HCT116 (cell line): ENCODE data around the gene GABBR1. TPM values are rescaled to one million over a fixed set of nuclear protein-coding genes. Genes with fewer than 3 reads are reported as not detected.

Experiments used
- ATAC-seq: fragments of 200-7000 bp; cut with Tn5 transposase; 2 replicates; pipeline ENCODE4 v1.9.1; 2020; ENCODE audit warnings: mild to moderate bottlenecking, moderate library complexity
- BruUV-seq: library from RNA; stranded (reverse); fragments of 400-500 nt; replicated peaks from 2 replicates; lab custom pipeline; 2021; lab: Mats Ljungman, UMichigan
- CTCF ChIA-PET: fragments of 300-600 bp; sonication (Branson Sonifier 250); formaldehyde crosslinking; loops from one replicate; lab custom pipeline; 2021; ENCODE audit warnings: antibody characterized with exemption; lab: Charles Lee
- POLR2A ChIA-PET: fragments of 300-600, 350-600 bp; sonication (Branson Sonifier 250); formaldehyde crosslinking; loops from one replicate; lab custom pipeline; 2021; ENCODE audit warnings: antibody characterized with exemption; lab: Charles Lee
- RAD21 ChIA-PET, 2 experiments: fragments of 300-600 bp; sonication (Branson Sonifier 250); formaldehyde crosslinking; loops; one replicate each; lab custom pipeline; 2023; ENCODE audit warnings: low total read pairs in 2 of 2; ENCODE audit not compliant: uncharacterized antibody in 2 of 2, unreplicated experiment in 2 of 2, low non-redundant PET in 1 of 2; lab: Charles Lee
- DNase-seq: peaks from one replicate; pipeline ENCODE4 v3.0.0-alpha.2; 2010; ENCODE audit warnings: low read depth, low spot score
- H2AFZ ChIP-seq: fragments of 200-600 bp; shearing (Covaris generic), sonication (generic); 2 replicates; pipeline ENCODE4 v1.6.1; 2017; ENCODE audit warnings: low read depth, mixed run types, mixed read lengths, antibody characterized with exemption, low read length; ENCODE audit not compliant: poor library complexity, severe bottlenecking
- H3K27ac ChIP-seq: 2 replicates; pipeline ENCODE4 v1.5.1; 2012; ENCODE audit warnings: low read depth, low read length
- H3K27me3 ChIP-seq: fragments of 200-600 bp; sonication (generic); 2 replicates; pipeline ENCODE4 v1.6.1; 2016; ENCODE audit warnings: mixed run types, low read length, mixed read lengths; ENCODE audit not compliant: insufficient read depth
- H3K36me3 ChIP-seq, 2 experiments: fragments of 200-500 bp in 1 of 2; fragments of 200-600 bp in 1 of 2; sonication (Bioruptor generic) in 1 of 2; sonication (generic) in 1 of 2; 2 replicates each; pipeline versions ENCODE4 v1.5.1 to v1.6.1; 2014 to 2016; ENCODE audit warnings: low read length in 2 of 2, inconsistent platforms in 1 of 2, mixed read lengths in 1 of 2, mixed run types in 1 of 2; ENCODE audit not compliant: insufficient read depth in 2 of 2, control insufficient read depth in 1 of 2
- H3K4me1 ChIP-seq, 2 experiments: fragments of 200-600 bp in 1 of 2; sonication (generic) in 1 of 2; 2 replicates each; pipeline versions ENCODE4 v1.5.1 to v1.6.1; 2012 to 2017; ENCODE audit warnings: low read length in 2 of 2, inconsistent platforms in 1 of 2, mild to moderate bottlenecking in 1 of 2, mixed read lengths in 1 of 2, mixed run types in 1 of 2, moderate library complexity in 1 of 2; ENCODE audit not compliant: insufficient read depth in 2 of 2, control insufficient read depth in 1 of 2
- H3K4me2 ChIP-seq: fragments of 200-600 bp; sonication (generic); 2 replicates; pipeline ENCODE4 v1.6.1; 2017; ENCODE audit warnings: mixed run types, low read length, mixed read lengths
- H3K4me3 ChIP-seq, 2 experiments: fragments of 200-600 bp in 1 of 2; sonication (generic) in 1 of 2; replicated peaks in 1 of 2; 2 replicates each; pipeline ENCODE4 v1.5.1; 2011 to 2016; ENCODE audit warnings: low read length in 2 of 2, control low read depth in 1 of 2, low read depth in 1 of 2, mild to moderate bottlenecking in 1 of 2, mixed read lengths in 1 of 2, mixed run types in 1 of 2
- H3K79me2 ChIP-seq: fragments of 200-600 bp; sonication (generic); 2 replicates; pipeline ENCODE4 v1.6.1; 2017; ENCODE audit warnings: mild to moderate bottlenecking, mixed run types, low read length, moderate library complexity, mixed read lengths; ENCODE audit not compliant: insufficient read depth
- H3K9ac ChIP-seq: fragments of 200-600 bp; sonication (generic); 2 replicates; pipeline ENCODE4 v1.6.1; 2016; ENCODE audit warnings: low read length, mixed read lengths
- H3K9me2 ChIP-seq: fragments of 200-600 bp; sonication (generic), shearing (Covaris generic); 2 replicates; pipeline ENCODE4 v1.6.1; 2017; ENCODE audit warnings: mixed run types, mild to moderate bottlenecking, moderate library complexity; ENCODE audit not compliant: insufficient read depth
- H3K9me3 ChIP-seq, 2 experiments: fragments of 200-500 bp in 1 of 2; fragments of 200-600 bp in 1 of 2; sonication (Bioruptor generic) in 1 of 2; sonication (generic) in 1 of 2; 2 replicates each; pipeline ENCODE4 v1.6.1; 2014 to 2017; ENCODE audit warnings: low read length in 2 of 2, mixed read lengths in 2 of 2, inconsistent platforms in 1 of 2, low read depth in 1 of 2, mild to moderate bottlenecking in 1 of 2, mixed run types in 1 of 2, moderate library complexity in 1 of 2; ENCODE audit not compliant: control insufficient read depth in 1 of 2, insufficient read depth in 1 of 2
- H4K20me1 ChIP-seq: fragments of 200-600 bp; sonication (generic), shearing (Covaris generic); 2 replicates; pipeline ENCODE4 v1.6.1; 2017; ENCODE audit warnings: mixed run types, mild to moderate bottlenecking, moderate library complexity; ENCODE audit not compliant: insufficient read depth
- CBX3 ChIP-seq: IDR thresholded peaks from 2 replicates; pipeline ENCODE4 v1.6.1; 2012; ENCODE audit warnings: low read depth
- CEBPB ChIP-seq: IDR thresholded peaks from 2 replicates; pipeline ENCODE4 v1.6.1; 2012; ENCODE audit warnings: low read depth
- EGR1 ChIP-seq: IDR thresholded peaks from 2 replicates; pipeline ENCODE4 v1.6.1; 2012; ENCODE audit warnings: low read depth
- ELF1 ChIP-seq: IDR thresholded peaks from 2 replicates; pipeline ENCODE4 v1.6.1; 2012; ENCODE audit warnings: low read depth, borderline replicate concordance
- EZH2 ChIP-seq: fragments of 200-600 bp; sonication (generic); IDR thresholded peaks from 2 replicates; pipeline ENCODE4 v1.6.1; 2017; ENCODE audit warnings: antibody characterized with exemption, mixed run types
- JUND ChIP-seq: IDR thresholded peaks from 2 replicates; pipeline ENCODE4 v1.6.1; 2012
- POLR2AphosphoS5 ChIP-seq: IDR thresholded peaks from 2 replicates; pipeline ENCODE4 v1.6.1; 2011; ENCODE audit warnings: mild to moderate bottlenecking, low read depth, low read length, moderate library complexity
- RAD21 ChIP-seq: IDR thresholded peaks from 2 replicates; pipeline ENCODE4 v1.6.1; 2012; ENCODE audit warnings: low read depth, mild to moderate bottlenecking
- SIN3A ChIP-seq: IDR thresholded peaks from 2 replicates; pipeline ENCODE4 v1.6.1; 2012; ENCODE audit warnings: low read depth
- TCF7L2 ChIP-seq: IDR thresholded peaks from 2 replicates; pipeline ENCODE4 v1.7.0; 2011; ENCODE audit warnings: borderline replicate concordance, inconsistent platforms; ENCODE audit not compliant: insufficient read depth, insufficient read length; ENCODE audit errors: extremely low read depth
- YY1 ChIP-seq: IDR thresholded peaks from 2 replicates; pipeline ENCODE4 v1.6.1; 2011; ENCODE audit warnings: low read length, low read depth, moderate library complexity, mild to moderate bottlenecking; ENCODE audit not compliant: insufficient replicate concordance; ENCODE audit errors: extremely low read depth
- ZFX ChIP-seq: fragments of 450-650 bp; IDR thresholded peaks from 2 replicates; pipeline ENCODE4 v1.6.1; 2017
- ZNF274 ChIP-seq: fragments of 200-500 bp; sonication (Bioruptor generic); IDR thresholded peaks from 2 replicates; pipeline ENCODE4 v1.6.1; 2014; ENCODE audit warnings: mild to moderate bottlenecking, low read depth, low read length, inconsistent platforms
- intact Hi-C: fragments of 100-400 bp; cut with micrococcal nuclease; formaldehyde crosslinking; loops from 2 replicates; pipeline ENCODE4 v1.10.0; 2022
- total RNA-seq: library from RNA; stranded (reverse); gene quantifications from one replicate; pipeline ENCODE4 v1.2.1, GENCODE V29; 2021; ENCODE audit not compliant: unreplicated experiment
- TF ChIP-seq, protein P1 (sequence below): IDR thresholded peaks from 2 replicates; pipeline ENCODE4 v1.6.1; 2012
- TF ChIP-seq, protein P2 (sequence below): IDR thresholded peaks from 2 replicates; pipeline ENCODE4 v1.6.1; 2011; ENCODE audit warnings: mild to moderate bottlenecking, low read length, moderate library complexity; ENCODE audit not compliant: insufficient replicate concordance; ENCODE audit errors: extremely low read depth
- TF ChIP-seq, protein P3 (sequence below): IDR thresholded peaks from 2 replicates; pipeline ENCODE4 v1.6.1; 2012

The GABBR1 gene
- total RNA-seq, 1 experiment from 2014 or later, result 43.4 TPM

DNA sequence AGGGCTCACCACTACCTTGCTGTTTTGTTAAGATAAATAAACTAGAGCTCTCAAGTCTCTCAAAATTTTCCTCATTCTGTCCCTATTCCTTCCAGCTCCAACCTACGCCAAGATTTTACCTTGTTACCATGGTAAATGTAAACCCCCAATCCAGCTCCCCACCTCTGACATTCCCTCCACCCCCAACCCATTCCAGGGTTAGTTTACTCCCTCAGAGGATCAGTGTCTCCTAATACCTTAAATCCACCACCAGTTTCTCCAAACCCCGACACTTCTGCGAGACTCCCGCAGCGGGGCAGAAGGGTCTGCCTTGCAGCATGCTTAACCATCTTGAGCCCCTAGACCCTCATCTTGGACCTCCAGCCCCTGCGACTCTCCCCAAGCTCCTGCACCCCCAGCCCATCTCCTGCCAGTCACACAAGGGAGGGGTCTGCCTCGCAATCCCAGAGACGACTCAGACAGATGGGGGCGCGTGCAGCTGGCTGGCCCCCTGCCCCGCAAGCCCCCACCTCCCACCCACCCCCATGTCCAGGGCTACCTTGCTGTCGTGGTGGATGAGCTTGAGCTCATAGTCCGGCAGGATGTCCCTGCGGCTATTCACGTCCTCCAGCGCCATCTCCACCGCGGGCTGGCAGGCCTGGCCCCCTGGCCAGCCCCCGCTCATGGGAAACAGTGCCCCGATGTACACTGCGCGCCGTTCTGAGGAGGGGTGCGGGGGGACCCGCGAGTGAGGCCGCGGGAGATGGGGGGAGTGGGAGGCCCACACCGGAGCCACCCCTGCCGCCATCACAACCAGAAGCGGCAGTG lies 5.8 kb downstream of the GABBR1 start:
- no peak overlapping the region for H3K4me2 ChIP-seq
- ChIA-PET POLR2A (no interaction called here), RAD21 (no interaction called here), CTCF (no interaction called here)
- H2AFZ ChIP-seq, result no peak overlapping the region
- H3K4me3 ChIP-seq, result no peak overlapping the region
- H3K27me3 ChIP-seq, result no peaks in the 10 kb centered on the region
- BruUV-seq, result no TSS peak
- no peak for ATAC-seq
- H3K36me3 ChIP-seq, result peaks cover 3 to 10% of the 10 kb centered on the region in 2 experiments; a peak in 2 of 4 replicates
- no peak for DNase-seq
- no peak overlapping the region for H3K27ac ChIP-seq
- no peak overlapping the region for H3K9ac ChIP-seq
- H4K20me1 ChIP-seq, result no peaks in the 10 kb centered on the region
- no peaks in the 10 kb centered on the region for H3K79me2 ChIP-seq
- H3K9me2 ChIP-seq, result no peaks in the 10 kb centered on the region
- no peak for TF ChIP-seq RAD21
- no peak for TF ChIP-seq CEBPB
- TF ChIP-seq, protein P1, sequence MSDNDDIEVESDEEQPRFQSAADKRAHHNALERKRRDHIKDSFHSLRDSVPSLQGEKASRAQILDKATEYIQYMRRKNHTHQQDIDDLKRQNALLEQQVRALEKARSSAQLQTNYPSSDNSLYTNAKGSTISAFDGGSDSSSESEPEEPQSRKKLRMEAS, result no peak
- no peak for TF ChIP-seq JUND
- TF ChIP-seq POLR2AphosphoS5, result no peak
- TF ChIP-seq CBX3, result no peak
- TF ChIP-seq ZFX, result no peak
- TF ChIP-seq YY1, result no peak
- intact Hi-C loops, result no loop called here
- H3K4me1 ChIP-seq, result peaks cover 7 to 13% of the 10 kb centered on the region in 2 experiments
- H3K9me3 ChIP-seq, result no peaks in the 10 kb centered on the region

DNA sequence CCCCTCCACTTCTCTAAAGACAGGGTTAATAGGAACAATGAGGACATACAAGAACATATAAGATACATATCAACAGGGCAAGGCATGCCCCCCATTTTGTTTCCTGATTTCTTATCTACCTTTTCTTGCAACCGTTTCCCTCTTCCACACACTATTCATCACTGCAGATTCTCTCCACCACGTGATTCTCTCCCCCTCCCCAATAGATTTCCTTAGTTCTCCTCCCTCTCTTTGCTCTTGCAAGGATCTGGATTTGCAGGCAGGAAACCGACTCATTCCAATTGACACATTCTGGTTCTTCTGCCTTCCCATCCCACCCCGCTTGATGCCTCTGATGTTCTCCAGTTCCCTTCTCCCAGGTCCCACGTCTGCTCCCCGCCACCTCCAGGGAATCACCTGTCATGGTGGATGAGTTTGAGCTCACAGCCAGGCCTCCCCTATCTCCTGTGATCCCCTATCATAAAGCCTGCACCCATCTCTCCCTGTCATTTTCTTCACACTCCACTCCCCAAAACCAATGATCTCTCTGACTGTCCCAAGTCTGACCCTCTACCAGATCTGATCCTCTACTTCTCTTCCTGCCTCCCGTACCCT lies 7.5 kb downstream of the GABBR1 start:
- intact Hi-C loops, result no loop called here
- Histone ChIP-seq H3K27me3 (no peaks in the 10 kb centered on the region), H3K79me2 (no peaks in the 10 kb centered on the region), H3K27ac (no peak overlapping the region), H2AFZ (no peak overlapping the region), H3K9me3 (no peaks in the 10 kb centered on the region), H3K4me2 (no peak overlapping the region), H3K4me1 (no peaks in the 10 kb centered on the region), H4K20me1 (no peaks in the 10 kb centered on the region), H3K9me2 (no peaks in the 10 kb centered on the region), H3K9ac (no peak overlapping the region), H3K36me3 (peaks cover 10 to 24% of the 10 kb centered on the region in 2 experiments; a peak in 3 of 4 replicates), H3K4me3 (no peak overlapping the region)
- ChIA-PET CTCF (interaction anchor here (1.2 kb wide), 1 partner anchor 28 kb away, joined by 6 read pairs; no protein-coding TSS in a partner anchor), RAD21 (no interaction called here), POLR2A (no interaction called here)
- ATAC-seq (no peak), DNase-seq (no peak)
- BruUV-seq, result no TSS peak
- TF ChIP-seq, protein P2, sequence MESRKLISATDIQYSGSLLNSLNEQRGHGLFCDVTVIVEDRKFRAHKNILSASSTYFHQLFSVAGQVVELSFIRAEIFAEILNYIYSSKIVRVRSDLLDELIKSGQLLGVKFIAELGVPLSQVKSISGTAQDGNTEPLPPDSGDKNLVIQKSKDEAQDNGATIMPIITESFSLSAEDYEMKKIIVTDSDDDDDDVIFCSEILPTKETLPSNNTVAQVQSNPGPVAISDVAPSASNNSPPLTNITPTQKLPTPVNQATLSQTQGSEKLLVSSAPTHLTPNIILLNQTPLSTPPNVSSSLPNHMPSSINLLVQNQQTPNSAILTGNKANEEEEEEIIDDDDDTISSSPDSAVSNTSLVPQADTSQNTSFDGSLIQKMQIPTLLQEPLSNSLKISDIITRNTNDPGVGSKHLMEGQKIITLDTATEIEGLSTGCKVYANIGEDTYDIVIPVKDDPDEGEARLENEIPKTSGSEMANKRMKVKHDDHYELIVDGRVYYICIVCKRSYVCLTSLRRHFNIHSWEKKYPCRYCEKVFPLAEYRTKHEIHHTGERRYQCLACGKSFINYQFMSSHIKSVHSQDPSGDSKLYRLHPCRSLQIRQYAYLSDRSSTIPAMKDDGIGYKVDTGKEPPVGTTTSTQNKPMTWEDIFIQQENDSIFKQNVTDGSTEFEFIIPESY, result no peak
- TF ChIP-seq YY1, result no peak
- TF ChIP-seq EZH2, result no peak
- no peak for TF ChIP-seq ZNF274
- TF ChIP-seq TCF7L2, result no peak
- no peak for TF ChIP-seq ELF1
- TF ChIP-seq, protein P3, sequence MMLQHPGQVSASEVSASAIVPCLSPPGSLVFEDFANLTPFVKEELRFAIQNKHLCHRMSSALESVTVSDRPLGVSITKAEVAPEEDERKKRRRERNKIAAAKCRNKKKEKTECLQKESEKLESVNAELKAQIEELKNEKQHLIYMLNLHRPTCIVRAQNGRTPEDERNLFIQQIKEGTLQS, result no peak
- TF ChIP-seq SIN3A, result no peak
- TF ChIP-seq EGR1, result no peak
